Measurements from ENCODE around the gene SLC8A1. TPM values are rescaled to one million over a fixed set of nuclear protein-coding genes. Genes with fewer than 3 reads are reported as not detected.

The SLC8A1 gene
- total and polyA plus RNA-seq, 2 of the 13 experiments (the other 11 are each of a cell fraction or from before 2014, with no cell fraction given), result not detected

GRCh38 chr2:40471866-40472265 lies 20.0 kb upstream of the SLC8A1 start:
- Histone ChIP-seq H2AFZ (ENCODE audit: low read length) (no peak overlapping the region), H3K27me3 (ENCODE audit: control insufficient read depth in 1 of 2, insufficient read depth in 2 of 2, low read length in 2 of 2) (no peaks in the 10 kb centered on the region), H3K27ac (ENCODE audit: extremely low read length, insufficient read depth, low read length) (no peak overlapping the region), H3K4me1 (ENCODE audit: insufficient read depth, low read length) (peaks cover 6% of the 10 kb centered on the region), H3K9me3 (ENCODE audit: low read length) (no peaks in the 10 kb centered on the region), H3K9ac (ENCODE audit: insufficient read depth, low read depth, low read length) (no peak overlapping the region), H4K20me1 (ENCODE audit: insufficient read depth, low read length) (no peaks in the 10 kb centered on the region), H3K4me2 (ENCODE audit: low read depth, low read length) (no peak overlapping the region), H3K79me2 (ENCODE audit: insufficient read depth, low read length) (no peaks in the 10 kb centered on the region), H3K4me3 (replicated peaks in 1 of 3; ENCODE audit: insufficient read depth in 1 of 3, low read depth in 2 of 3, low read length in 3 of 3) (no peak overlapping the region), H3K36me3 (replicated peaks in 1 of 2; ENCODE audit: control insufficient read depth in 1 of 2, insufficient read depth in 2 of 2, low read length in 2 of 2) (no peaks in the 10 kb centered on the region)
- FAIRE-seq, result no peak
- peak; percentile 53; the same call in 2 of the 3 replicates for ATAC-seq
- TF ChIP-seq FOXA1 (IDR thresholded peaks at IDR 0.05) (no peak), FOXA1 (CRISPR knock-in tag; IDR thresholded peaks at IDR 0.05) (peak; percentile 65), RARA (CRISPR knock-in tag; IDR thresholded peaks at IDR 0.05) (peak; percentile 93), ZSCAN21 (CRISPR knock-in tag; IDR thresholded peaks at IDR 0.05; ENCODE audit: borderline replicate concordance) (no peak), FOXA3 (CRISPR knock-in tag; IDR thresholded peaks at IDR 0.05) (peak; percentile 47; the same call in 1 of the 2 replicates), CBFB (CRISPR knock-in tag; IDR thresholded peaks at IDR 0.05) (peak; percentile 42; the same call in 1 of the 2 replicates)
- ChIA-PET CTCF (ENCODE audit: low intra/inter-chr PET ratio, low total read pairs) (no interaction called here), POLR2A (no interaction called here)
- 3% methylated on average over 3 of the region's 3 CpGs for whole genome bisulfite sequencing (ENCODE audit: low lambda C conversion rate)
- intact Hi-C loops (cut with micrococcal nuclease; ENCODE audit: unreplicated experiment) (no loop called here), in situ Hi-C loops (cut with HindIII; ENCODE audit: extremely low pct_ligation_motif_present, low pct_unique_long_range_greater_than_20kb) (no loop called here)
- no TSS peak for BruUV-seq (replicated peaks)
- DNase-seq (ENCODE audit: low spot score), result peak; percentile 50

- H3K79me2 ChIP-seq (ENCODE audit: insufficient read depth, low read length), result no peaks in the 10 kb centered on the region
- ChIA-PET CTCF (ENCODE audit: low intra/inter-chr PET ratio, low total read pairs) (no interaction called here), POLR2A (no interaction called here)
- no peak for TF ChIP-seq SP5 (CRISPR knock-in tag; IDR thresholded peaks at IDR 0.05; ENCODE audit: borderline replicate concordance, low read depth)
- peak; percentile 81 for TF ChIP-seq ATF7 (IDR thresholded peaks at IDR 0.05)
- no peak for TF ChIP-seq ATF7 (CRISPR knock-in tag; IDR thresholded peaks at IDR 0.05)
- TF ChIP-seq CREBL2 (CRISPR knock-in tag; IDR thresholded peaks at IDR 0.05; ENCODE audit: borderline replicate concordance), result no peak
- in situ Hi-C loops (cut with HindIII; ENCODE audit: extremely low pct_ligation_motif_present, low pct_unique_long_range_greater_than_20kb), result no loop called here
- H3K4me2 ChIP-seq (ENCODE audit: low read depth, low read length), result no peak overlapping the region
- H4K20me1 ChIP-seq (ENCODE audit: insufficient read depth, low read length), result no peaks in the 10 kb centered on the region
- intact Hi-C loops (cut with micrococcal nuclease; ENCODE audit: unreplicated experiment), result no loop called here
- no peaks in the 10 kb centered on the region for H3K9me3 ChIP-seq (ENCODE audit: low read length)
- no peaks in the 10 kb centered on the region for H3K27me3 ChIP-seq (ENCODE audit: control insufficient read depth in 1 of 2, insufficient read depth in 2 of 2, low read length in 2 of 2)
- no peak overlapping the region for H2AFZ ChIP-seq (ENCODE audit: low read length)
- no peak overlapping the region for H3K27ac ChIP-seq (ENCODE audit: extremely low read length, insufficient read depth, low read length)
- no peak overlapping the region for H3K4me3 ChIP-seq (replicated peaks in 1 of 3; ENCODE audit: insufficient read depth in 1 of 3, low read depth in 2 of 3, low read length in 3 of 3)
- H3K36me3 ChIP-seq (replicated peaks in 1 of 2; ENCODE audit: control insufficient read depth in 1 of 2, insufficient read depth in 2 of 2, low read length in 2 of 2), result no peaks in the 10 kb centered on the region
- FAIRE-seq (no peak), DNase-seq (ENCODE audit: low spot score) (no peak), ATAC-seq (no peak)
- 23% methylated on average over 5 of the region's 5 CpGs for WGBS (ENCODE audit: low lambda C conversion rate)
- H3K4me1 ChIP-seq (ENCODE audit: insufficient read depth, low read length), result peaks cover 6% of the 10 kb centered on the region
- H3K9ac ChIP-seq (ENCODE audit: insufficient read depth, low read depth, low read length), result no peak overlapping the region
- BruUV-seq (replicated peaks), result no TSS peak
These were observed 19.2 kb upstream of the SLC8A1 start for GRCh38 chr2:40470822-40471813.
